Activated CD4-positive, alpha-beta T cell treated with anti-CD3 and anti-CD28 coated beads, Interleukin-2, amount 50 U/mL, for 16 hours (primary cell): Measurements from ENCODE around the gene MCTP2.

Experiments used
- DNase-seq: peaks from one replicate; pipeline ENCODE4 v3.0.0-alpha.2; 2020

Gene MCTP2

GRCh38 chr15:94230883-94231722 lies at the start of gene MCTP2:
Gene MCTP2, plus strand, starts transcription at chr15:94231561. Its CDS starts 66,705 bp downstream, at chr15:94298266.
- DNase-seq: peak; percentile 89

- DNase-seq: no peak
Observed at GRCh38 chr15:94182883-94183282, 48.5 kb upstream of the MCTP2 start.

- no peak for DNase-seq
Observed at GRCh38 chr15:94185547-94186236, 45.7 kb upstream of the MCTP2 start.

DNA sequence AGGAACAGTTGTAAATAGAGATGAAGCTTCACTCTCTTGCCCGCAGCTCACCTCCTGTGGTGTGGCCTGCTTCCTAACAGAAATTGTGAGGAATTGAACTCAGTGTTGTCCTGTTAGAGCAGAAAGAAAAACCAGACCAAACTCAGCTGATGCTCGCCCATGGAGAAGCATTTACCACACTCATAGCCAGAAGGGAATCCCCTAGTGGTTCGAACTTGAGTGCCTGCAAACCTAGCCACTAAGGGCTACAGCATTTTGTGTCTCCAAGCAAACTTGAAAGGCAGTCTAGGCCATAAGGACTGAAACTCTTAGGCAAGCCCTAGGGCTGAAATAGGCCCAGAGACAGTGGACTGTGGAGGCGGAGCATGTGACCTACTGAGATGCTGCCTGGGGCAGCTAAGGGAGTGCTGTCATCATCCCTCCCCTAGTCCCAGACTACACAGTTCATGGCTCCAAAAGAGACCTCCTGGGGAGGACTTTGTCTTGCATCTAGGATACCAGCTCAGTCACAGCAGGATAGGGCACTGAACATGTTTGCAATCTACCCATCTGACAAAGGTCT lies 44.5 kb upstream of the MCTP2 start:
- DNase-seq: no peak

DNA sequence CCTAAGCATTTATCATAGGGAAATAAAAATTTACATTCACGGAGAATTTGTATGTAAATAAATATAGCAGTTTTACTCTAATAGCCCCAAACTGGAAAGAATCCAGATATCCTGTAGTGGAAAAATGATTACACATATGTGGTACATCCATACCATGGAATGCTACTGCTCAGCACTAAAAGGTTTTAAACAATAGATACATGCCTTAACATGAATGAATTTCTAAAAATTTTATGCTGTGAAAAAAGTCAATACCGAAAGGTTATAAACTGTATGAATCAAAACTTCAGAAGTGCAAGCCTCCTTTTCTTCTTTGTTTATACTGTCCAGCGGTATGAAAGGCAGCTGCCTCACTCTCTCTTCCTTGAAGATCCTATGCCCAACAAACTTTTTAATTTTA lies 37.5 kb upstream of the MCTP2 start:
- no peak for DNase-seq

GRCh38 chr15:94196531-94196930 lies 34.8 kb upstream of the MCTP2 start:
- DNase-seq: no peak

GRCh38 chr15:94198633-94199032 lies 32.7 kb upstream of the MCTP2 start:
- DNase-seq: no peak

DNA sequence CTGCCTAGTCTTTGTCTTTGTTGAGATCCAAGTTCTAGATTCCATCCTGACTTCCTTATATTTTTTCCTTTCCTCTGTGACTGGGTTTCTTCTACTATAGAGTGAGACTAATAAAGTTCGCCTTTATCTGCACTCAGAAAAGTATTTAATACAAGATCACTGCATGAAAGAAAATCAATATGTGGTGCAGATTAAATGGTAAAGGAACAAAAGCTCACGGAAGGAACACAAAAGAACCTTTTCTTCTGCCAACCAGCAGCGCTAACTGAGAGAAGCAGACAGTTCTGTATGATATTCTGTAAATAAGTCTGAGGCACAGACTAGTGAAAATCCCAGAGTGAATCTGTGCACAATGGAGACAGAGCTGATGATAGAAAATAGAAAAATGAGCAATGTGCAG lies 31.6 kb upstream of the MCTP2 start:
- DNase-seq: no peak

- no peak for DNase-seq
Observed at GRCh38 chr15:94203306-94203705, 28.1 kb upstream of the MCTP2 start.

DNA sequence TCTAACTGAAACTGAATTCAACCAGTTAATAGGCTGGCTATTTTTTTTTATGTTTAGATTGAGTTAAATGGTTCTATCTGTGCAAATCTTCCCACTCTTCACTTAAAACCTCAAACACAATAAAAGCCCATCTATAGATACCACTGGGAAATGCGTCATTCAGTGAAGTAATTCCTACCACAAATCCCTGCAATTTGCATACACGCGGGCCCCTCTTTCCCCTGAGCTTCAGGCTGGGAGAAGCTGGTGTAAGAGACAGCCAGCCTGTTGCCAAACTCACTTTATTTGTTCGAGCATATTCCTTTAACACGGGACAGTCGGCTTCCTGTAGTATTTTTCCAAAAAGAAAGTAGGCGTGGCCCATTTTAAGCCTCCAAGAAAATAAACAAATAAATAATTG lies 26.0 kb upstream of the MCTP2 start:
- DNase-seq: peak; percentile 16

DNA sequence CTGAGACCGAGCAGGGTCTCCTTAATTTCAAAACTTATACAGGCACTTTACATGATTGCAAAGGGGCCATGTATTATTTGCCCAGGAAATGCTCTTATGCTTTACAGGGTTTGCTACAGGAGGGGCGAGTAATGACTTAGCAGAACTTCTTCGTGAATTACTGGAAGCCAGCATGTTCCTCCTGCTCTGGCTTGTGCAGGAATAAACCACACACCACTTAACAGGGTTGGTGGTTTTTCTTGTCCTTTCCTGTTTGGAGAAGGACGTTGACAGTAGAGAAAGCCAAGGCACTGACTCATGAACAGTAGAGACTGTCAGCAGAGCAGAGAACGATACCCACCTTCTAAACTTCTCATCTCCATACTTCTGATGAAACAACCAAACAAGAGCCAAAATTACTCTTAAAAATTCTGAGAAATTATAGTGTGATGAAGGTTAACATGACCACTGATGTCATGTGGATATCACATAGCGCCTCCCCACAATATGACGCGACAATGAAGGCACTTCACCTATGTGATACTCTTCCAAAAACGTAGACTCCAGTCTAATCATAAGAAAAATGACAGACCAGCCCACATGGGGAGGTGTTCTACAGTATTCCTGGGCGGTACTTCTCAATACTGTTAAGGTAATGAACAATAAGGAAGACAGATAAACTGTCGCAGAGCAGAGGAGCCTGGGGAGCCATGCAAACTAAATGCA lies 24.7 kb upstream of the MCTP2 start:
- DNase-seq: peak; percentile 91

DNA sequence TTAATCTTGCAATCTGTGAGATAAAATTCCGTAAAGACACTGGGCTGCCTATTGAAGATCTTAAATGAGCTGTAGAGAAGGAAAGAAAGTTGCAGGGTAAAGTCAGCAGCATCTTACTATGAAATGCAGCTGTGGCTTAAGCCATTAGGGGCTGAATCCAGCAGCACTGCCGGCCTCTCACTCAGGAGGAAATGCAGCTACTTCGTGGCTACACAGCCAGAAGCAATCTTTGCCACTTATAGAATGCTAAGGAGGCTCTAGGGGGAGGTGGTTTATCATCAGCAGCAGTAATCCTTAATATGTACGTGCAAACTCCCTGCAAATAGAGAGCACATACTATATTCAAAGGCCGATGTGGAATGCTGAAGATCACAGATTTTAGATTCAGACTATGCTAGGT lies 19.1 kb upstream of the MCTP2 start:
- DNase-seq: no peak

GRCh38 chr15:94225616-94226015 lies 5.7 kb upstream of the MCTP2 start:
- DNase-seq: no peak

DNA sequence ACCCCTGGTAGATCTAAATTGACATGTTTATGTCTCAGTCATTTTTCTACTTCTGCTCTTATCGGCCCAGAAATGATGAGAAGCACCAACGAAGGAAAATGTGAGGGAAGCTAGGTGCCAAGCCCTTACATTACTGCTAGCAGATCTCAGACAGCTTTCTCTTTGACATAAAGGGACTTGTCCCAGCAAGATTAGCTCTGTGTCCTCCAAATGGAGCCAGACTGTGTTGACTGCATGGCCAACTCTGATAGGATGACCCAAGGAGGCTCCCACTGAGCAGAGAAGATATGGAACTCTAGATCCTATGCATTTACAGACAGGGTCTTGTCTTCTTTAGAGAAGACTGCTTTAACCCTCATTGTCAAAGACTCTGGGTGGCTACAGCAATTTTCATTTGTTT lies 2.8 kb upstream of the MCTP2 start:
- DNase-seq: no peak

GRCh38 chr15:94229591-94230369 lies 1.6 kb upstream of the MCTP2 start:
- peak; percentile 80 for DNase-seq

- DNase-seq: no peak
Observed at GRCh38 chr15:94230431-94230882, 904 bp upstream of the MCTP2 start.

- peak; percentile 18 for DNase-seq
Observed at GRCh38 chr15:94231723-94232468, 535 bp downstream of the MCTP2 start.

DNA sequence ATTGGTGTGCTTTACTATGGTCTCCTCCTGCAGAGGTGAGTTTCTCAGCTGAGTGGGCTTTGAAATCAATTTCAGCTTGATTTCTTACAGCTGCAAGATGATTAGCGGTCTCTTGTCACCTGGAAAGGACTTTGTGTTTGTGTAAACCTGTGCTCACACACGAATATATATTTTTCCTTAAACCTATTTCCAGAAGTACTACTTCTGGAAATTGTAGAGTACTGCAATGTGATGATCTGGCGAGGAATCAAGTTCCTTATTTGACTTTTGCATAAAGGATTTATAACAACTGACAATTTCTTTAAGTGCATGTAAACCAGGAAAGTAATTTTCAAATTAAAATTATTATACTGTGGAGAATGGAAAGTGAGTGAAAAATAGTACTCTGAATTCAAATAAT lies 2.1 kb downstream of the MCTP2 start:
- DNase-seq: no peak

DNA sequence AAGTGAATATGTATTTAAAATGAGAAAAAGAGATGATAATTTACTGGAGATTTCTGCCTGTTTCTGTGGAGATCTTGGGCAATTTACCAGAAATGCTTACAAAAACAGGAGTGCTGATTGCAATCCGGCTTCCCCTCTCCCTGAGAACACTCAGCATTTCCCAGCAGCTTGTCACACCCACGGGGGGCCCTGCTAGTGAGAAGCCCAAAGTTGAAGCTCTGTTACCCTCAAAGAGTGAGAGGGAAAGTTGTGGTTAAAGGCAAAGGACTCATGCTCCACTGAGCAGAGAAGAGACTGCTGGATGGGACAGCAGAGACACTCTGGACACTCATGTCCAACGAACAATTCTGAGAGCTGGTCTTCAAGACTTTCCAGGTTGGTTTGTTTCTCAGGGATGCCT lies 2.9 kb downstream of the MCTP2 start:
- peak; percentile 59 for DNase-seq

GRCh38 chr15:94235041-94235440 lies 3.7 kb downstream of the MCTP2 start:
- DNase-seq: no peak

DNA sequence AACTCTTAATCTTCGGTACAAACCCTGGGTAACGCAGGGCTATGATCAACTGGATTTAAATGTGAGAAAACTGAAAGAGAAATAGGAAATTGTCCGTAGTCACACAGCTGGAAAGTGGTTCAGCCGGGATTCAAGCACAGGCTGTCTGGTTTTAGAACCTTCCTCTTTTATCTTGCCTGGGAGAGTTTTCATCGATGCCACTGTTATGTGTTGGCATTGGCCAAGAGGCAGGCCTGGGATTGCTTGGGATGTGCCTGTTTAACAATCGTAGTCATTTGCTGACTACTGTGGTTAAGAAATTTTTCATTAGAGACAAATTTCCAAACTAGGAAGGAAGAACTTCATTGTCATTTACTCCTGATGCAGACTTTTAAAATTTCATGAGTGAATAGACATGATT lies 4.3 kb downstream of the MCTP2 start:
- no peak for DNase-seq

DNA sequence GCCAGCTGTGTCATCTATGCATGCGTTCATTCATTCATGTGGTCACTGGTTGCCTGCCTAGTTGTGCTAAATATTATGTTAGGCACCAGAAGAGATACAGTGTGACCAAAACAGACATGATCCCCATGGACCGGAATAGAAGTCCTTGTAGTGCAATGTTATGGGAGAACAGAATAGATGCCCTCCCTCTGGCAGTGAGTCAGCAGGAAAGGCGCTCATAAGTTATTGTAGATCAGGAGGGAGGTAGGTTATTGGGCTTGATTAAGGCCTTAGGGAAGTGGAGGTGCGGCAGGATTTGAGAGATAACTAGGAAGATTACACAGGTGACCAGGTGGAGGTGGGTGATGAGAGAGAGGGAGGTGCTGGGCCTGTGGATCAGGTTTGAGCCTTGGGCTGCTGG lies 5.2 kb downstream of the MCTP2 start:
- no peak for DNase-seq
